Stimulated activated naive B cell treated with anti-CD40 and anti-IgM and Interleukin-4, amounts not matched to agents 10 μg/mL and 1 μg/mL and 100 μg/mL, for 72 hours (primary cell): ENCODE measurements around the gene DLG1.

Source experiments
- ATAC-seq, 2 donors: fragments of 150-1000 bp; cut with Tn5 transposase; replicated peaks; 2 replicates each; pipeline ENCODE4 v1.10.0; 2021; ENCODE audit warnings: moderate library complexity in 1 of 2
- DNase-seq: peaks from one replicate; pipeline ENCODE4 v3.0.0; 2021
- H3K27ac Mint-ChIP-seq: one replicate; pipeline ENCODE4 v1.8.0; 2022; ENCODE audit warnings: mild to moderate bottlenecking, mixed read lengths
- H3K27me3 Mint-ChIP-seq, 2 donors: one replicate each; pipeline ENCODE4 v1.8.0; 2022; ENCODE audit warnings: mixed read lengths in 2 of 2
- H3K36me3 Mint-ChIP-seq, 2 donors: one replicate each; pipeline ENCODE4 v1.8.0; 2022; ENCODE audit warnings: mixed read lengths in 2 of 2, mild to moderate bottlenecking in 1 of 2
- H3K4me1 Mint-ChIP-seq, 2 donors: one replicate each; pipeline ENCODE4 v1.8.0; 2022; ENCODE audit warnings: mixed read lengths in 2 of 2, mild to moderate bottlenecking in 1 of 2
- H3K4me3 Mint-ChIP-seq, 2 donors: one replicate each; pipeline ENCODE4 v1.8.0; 2022; ENCODE audit warnings: mild to moderate bottlenecking in 2 of 2, mixed read lengths in 2 of 2, moderate library complexity in 1 of 2
- H3K9me3 Mint-ChIP-seq, 2 donors: one replicate each; pipeline ENCODE4 v1.8.0; 2022; ENCODE audit warnings: mixed read lengths in 2 of 2, mild to moderate bottlenecking in 1 of 2

The DLG1 gene

DNA sequence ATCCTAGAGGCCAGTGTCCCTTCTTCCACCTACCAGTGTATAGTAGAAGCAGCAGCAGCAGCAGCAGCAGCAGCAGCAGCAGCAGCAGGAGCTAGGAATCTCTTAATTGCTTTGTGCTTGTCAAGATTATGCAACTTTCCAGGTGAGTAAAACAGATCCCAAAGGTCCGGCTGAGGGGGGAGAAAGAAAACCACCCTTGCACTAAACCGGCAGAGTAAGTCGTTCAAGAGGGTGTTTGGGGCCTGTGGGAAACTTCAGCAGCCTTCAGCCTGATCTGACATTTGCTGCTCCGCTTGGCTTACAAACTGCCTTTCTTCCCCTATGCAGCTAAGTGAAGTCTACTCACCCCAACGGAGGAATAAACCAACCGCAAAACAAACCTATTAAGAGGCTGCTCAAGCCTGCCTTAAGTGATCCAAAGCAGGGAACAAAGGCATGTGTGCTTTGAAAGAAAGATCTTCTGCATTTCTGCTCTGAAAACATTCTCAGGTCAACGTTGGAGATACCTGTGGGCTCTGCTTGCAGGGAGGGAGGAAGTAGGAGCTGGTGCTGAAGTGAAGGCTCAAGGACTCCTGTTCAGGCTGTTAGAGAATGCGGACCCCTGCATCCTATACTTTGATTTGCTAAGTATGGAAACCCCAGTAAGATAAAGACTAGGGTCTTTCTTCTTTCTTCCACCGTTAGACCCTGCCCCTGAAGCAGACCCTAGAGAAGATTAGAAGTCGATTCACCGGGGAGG, 35.7 kb upstream of the DLG1 start:
- H3K27me3 Mint-ChIP-seq: peaks cover 11 to 15% of the 10 kb centered on the region in 2 donors
- no peak overlapping the region for H3K27ac Mint-ChIP-seq
- no peak overlapping the region for H3K4me3 Mint-ChIP-seq

DNA sequence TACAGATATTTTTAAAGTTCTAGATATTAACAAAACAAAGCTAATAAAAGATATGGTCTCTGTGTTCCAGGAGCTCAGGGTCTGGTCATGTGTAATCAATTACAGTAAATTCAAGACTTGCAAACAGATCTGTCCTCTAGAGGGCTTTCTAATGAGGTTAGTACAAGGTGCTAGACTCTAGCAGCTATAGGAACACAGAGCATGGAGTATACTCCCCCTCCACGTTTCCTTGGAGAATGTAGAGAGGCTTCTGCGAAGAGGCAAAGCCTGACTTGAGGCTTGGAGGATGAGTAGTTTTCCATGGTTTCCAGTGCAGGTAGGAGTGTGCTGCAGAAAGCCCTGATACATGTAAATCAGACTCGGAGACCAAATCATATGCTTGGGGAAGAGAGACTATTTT, 32.7 kb upstream of the DLG1 start:
- ATAC-seq (no peak), DNase-seq (no peak)
- H3K4me3 Mint-ChIP-seq: no peak overlapping the region
- no peak overlapping the region for H3K27ac Mint-ChIP-seq
- H3K9me3 Mint-ChIP-seq: no peaks in the 10 kb centered on the region
- peaks cover 15% of the 10 kb centered on the region in 2 donors for H3K27me3 Mint-ChIP-seq
- H3K4me1 Mint-ChIP-seq: no peaks in the 10 kb centered on the region
- no peaks in the 10 kb centered on the region for H3K36me3 Mint-ChIP-seq

More for the DNA sequence above, 35.7 kb upstream of the DLG1 start:
- Mint-ChIP-seq H3K4me1 (no peaks in the 10 kb centered on the region), H3K36me3 (no peaks in the 10 kb centered on the region), H3K9me3 (no peaks in the 10 kb centered on the region)
- DNase-seq: no peak
- no peak for ATAC-seq

GRCh38 chr3:197329382-197329781, 31.0 kb upstream of the DLG1 start:
- H3K36me3 Mint-ChIP-seq: no peaks in the 10 kb centered on the region
- ATAC-seq: no peak
- H3K9me3 Mint-ChIP-seq: no peaks in the 10 kb centered on the region

DNA sequence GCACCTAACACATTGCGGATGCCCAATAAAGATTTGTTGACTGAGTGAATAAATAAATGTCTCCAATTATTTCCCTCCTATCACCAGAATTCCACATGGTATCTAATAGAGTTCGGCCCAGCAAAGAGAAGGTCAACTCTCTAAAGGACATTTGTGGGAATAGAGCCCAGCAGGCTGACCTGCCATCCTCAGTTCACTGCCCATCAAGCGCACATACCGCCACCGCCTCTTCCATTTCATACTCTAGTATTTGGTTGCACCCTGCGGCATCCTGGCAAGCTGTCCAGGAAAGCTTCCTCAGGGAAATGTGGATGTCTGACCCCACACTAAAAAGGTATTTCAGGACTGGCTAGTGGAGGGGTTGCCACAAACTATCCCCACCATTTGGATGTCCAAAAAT, 29.8 kb upstream of the DLG1 start:
- Mint-ChIP-seq H3K4me1 (no peaks in the 10 kb centered on the region), H3K27ac (no peak overlapping the region), H3K27me3 (peaks cover 15 to 28% of the 10 kb centered on the region in 2 donors), H3K9me3 (no peaks in the 10 kb centered on the region), H3K4me3 (no peak overlapping the region), H3K36me3 (no peaks in the 10 kb centered on the region)
- no peak for ATAC-seq
- no peak for DNase-seq

More at GRCh38 chr3:197329382-197329781, 31.0 kb upstream of the DLG1 start:
- no peak overlapping the region for H3K27ac Mint-ChIP-seq
- peaks cover 15 to 23% of the 10 kb centered on the region in 2 donors for H3K27me3 Mint-ChIP-seq
- H3K4me3 Mint-ChIP-seq: no peak overlapping the region
- no peak for DNase-seq
- H3K4me1 Mint-ChIP-seq: no peaks in the 10 kb centered on the region

GRCh38 chr3:197327701-197328100, 29.3 kb upstream of the DLG1 start:
- Mint-ChIP-seq H3K36me3 (no peaks in the 10 kb centered on the region), H3K4me1 (no peaks in the 10 kb centered on the region), H3K27me3 (peaks cover 15 to 28% of the 10 kb centered on the region in 2 donors), H3K27ac (no peak overlapping the region), H3K9me3 (no peaks in the 10 kb centered on the region), H3K4me3 (no peak overlapping the region)
- no peak for ATAC-seq
- no peak for DNase-seq

DNA sequence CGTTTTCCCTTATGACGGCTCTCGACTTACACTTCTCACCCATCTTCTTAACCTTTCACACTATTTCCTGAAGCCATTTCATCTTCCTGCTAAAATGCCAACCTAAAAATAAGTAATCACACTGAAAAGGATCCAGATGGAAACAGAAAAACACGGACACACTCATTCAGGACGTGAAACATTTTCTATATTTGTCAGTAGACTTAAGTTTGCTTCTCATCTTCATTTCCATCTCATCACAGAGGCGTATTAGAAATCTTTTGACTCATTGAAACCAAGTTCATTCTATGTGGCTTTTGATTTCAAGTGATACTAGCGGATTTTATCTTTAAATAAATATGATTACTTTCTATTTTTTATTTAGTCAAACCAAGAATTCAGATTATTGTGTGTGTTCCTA, 27.4 kb upstream of the DLG1 start:
- no peak for ATAC-seq
- Mint-ChIP-seq H3K27ac (no peak overlapping the region), H3K4me1 (no peaks in the 10 kb centered on the region), H3K27me3 (peaks cover 19 to 29% of the 10 kb centered on the region in 2 donors), H3K36me3 (peaks cover 0 to 2% of the 10 kb centered on the region in 2 donors), H3K4me3 (no peak overlapping the region), H3K9me3 (peaks cover 3 to 5% of the 10 kb centered on the region in 2 donors)
- no peak for DNase-seq

GRCh38 chr3:197322149-197322548, 23.7 kb upstream of the DLG1 start:
- no peak for DNase-seq
- Mint-ChIP-seq H3K27me3 (peaks cover 39 to 51% of the 10 kb centered on the region in 2 donors), H3K27ac (no peak overlapping the region), H3K36me3 (peaks cover 0 to 2% of the 10 kb centered on the region in 2 donors), H3K4me3 (no peak overlapping the region), H3K9me3 (peaks cover 3 to 5% of the 10 kb centered on the region in 2 donors), H3K4me1 (no peaks in the 10 kb centered on the region)
- ATAC-seq: no peak

GRCh38 chr3:197320582-197320981, 22.2 kb upstream of the DLG1 start:
- H3K4me1 Mint-ChIP-seq: no peaks in the 10 kb centered on the region
- H3K36me3 Mint-ChIP-seq: peaks cover 0 to 2% of the 10 kb centered on the region in 2 donors
- H3K27me3 Mint-ChIP-seq: peaks cover 41 to 51% of the 10 kb centered on the region in 2 donors
- no peak for DNase-seq
- H3K9me3 Mint-ChIP-seq: peaks cover 3 to 5% of the 10 kb centered on the region in 2 donors
- no peak overlapping the region for H3K27ac Mint-ChIP-seq
- no peak for ATAC-seq
- no peak overlapping the region for H3K4me3 Mint-ChIP-seq

GRCh38 chr3:197317250-197317963, 19.0 kb upstream of the DLG1 start:
- Mint-ChIP-seq H3K4me1 (no peaks in the 10 kb centered on the region), H3K27me3 (peaks cover 28 to 61% of the 10 kb centered on the region in 2 donors)
- ATAC-seq: no peak

DNA sequence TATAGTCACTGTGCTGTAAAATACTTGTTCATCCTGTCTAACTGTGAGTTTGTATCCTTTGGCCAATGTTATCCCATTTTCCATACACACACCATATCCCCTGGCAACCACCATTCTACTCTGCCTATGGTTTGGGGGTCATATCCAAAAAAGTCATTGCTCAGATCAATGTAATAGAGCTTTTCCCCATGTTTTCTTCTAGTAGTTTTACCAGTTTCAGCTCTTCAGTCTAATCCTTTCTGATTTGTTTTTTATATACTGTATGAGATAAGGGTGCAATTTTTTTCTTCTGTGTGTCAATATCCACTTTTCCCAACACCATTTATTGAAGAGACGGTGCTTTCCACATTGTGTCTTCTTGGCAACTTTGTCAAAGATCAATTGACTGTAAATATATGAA, 14.0 kb upstream of the DLG1 start:
- no peak for DNase-seq
- Mint-ChIP-seq H3K36me3 (no peaks in the 10 kb centered on the region), H3K4me3 (no peak overlapping the region), H3K27me3 (peaks cover 5 to 27% of the 10 kb centered on the region in 2 donors), H3K9me3 (peaks cover 2 to 4% of the 10 kb centered on the region in 2 donors), H3K27ac (no peak overlapping the region), H3K4me1 (peaks cover 4 to 6% of the 10 kb centered on the region in 2 donors)
- no peak for ATAC-seq

More at GRCh38 chr3:197317250-197317963, 19.0 kb upstream of the DLG1 start:
- peaks cover 5 to 6% of the 10 kb centered on the region in 2 donors for H3K9me3 Mint-ChIP-seq
- peaks cover 0 to 2% of the 10 kb centered on the region in 2 donors for H3K36me3 Mint-ChIP-seq
- no peak for DNase-seq
- H3K27ac Mint-ChIP-seq: no peak overlapping the region
- H3K4me3 Mint-ChIP-seq: no peak overlapping the region

DNA sequence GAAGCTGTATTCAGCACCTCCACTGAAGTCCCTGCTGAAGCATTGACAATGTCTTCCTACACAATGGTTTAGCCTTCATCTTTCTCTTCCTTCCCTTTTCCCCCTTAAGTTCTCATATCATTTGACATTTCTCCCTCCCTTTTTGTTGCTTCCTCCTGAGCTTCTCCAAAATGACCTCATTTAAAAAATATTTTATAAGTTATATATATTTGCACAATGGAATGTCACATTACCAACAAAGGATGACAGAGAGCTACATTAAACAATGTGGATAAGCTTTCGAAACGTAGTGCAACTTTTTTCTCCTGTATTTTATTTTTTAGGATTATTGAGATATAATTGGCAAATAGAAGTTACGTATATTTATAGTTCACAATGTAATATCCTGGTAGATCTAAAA, 13.2 kb upstream of the DLG1 start:
- ATAC-seq (no peak), DNase-seq (no peak)
- Mint-ChIP-seq H3K4me1 (peaks cover 4 to 6% of the 10 kb centered on the region in 2 donors), H3K4me3 (no peak overlapping the region), H3K9me3 (peaks cover 2 to 4% of the 10 kb centered on the region in 2 donors), H3K36me3 (no peaks in the 10 kb centered on the region), H3K27ac (no peak overlapping the region), H3K27me3 (peaks cover 5 to 27% of the 10 kb centered on the region in 2 donors)

- no peak for DNase-seq
- no peak overlapping the region for H3K4me3 Mint-ChIP-seq
- ATAC-seq: no peak
Measured at GRCh38 chr3:197309528-197310361, 11.3 kb upstream of the DLG1 start.

DNA sequence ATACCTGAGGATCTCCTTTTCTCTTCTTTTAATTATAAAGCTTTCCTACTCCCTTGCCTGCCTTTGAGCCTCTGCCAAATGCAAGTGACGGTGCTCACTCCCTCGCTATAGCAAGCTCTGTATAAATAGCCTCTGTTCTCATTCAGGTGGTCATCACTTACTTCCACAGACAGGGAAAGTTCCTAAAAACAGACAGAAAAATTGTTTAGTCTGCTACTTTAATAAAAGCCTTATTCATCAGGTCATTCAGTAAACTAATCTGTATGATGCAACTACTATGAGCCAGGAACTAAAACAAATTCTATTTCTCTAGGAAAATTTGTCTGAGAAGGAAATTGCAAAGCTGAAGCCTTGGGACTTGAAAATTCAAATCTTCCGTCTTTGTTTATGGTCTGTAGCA, 10.2 kb upstream of the DLG1 start:
- Mint-ChIP-seq H3K4me1 (peaks cover 4 to 6% of the 10 kb centered on the region in 2 donors), H3K36me3 (no peaks in the 10 kb centered on the region), H3K27ac (no peak overlapping the region), H3K9me3 (peaks cover 2 to 4% of the 10 kb centered on the region in 2 donors), H3K4me3 (no peak overlapping the region), H3K27me3 (peaks cover 0 to 31% of the 10 kb centered on the region in 2 donors)
- DNase-seq: no peak
- ATAC-seq: no peak

More at GRCh38 chr3:197309528-197310361, 11.3 kb upstream of the DLG1 start:
- Mint-ChIP-seq H3K9me3 (peaks cover 2 to 4% of the 10 kb centered on the region in 2 donors), H3K27me3 (peaks cover 0 to 33% of the 10 kb centered on the region in 2 donors), H3K27ac (no peak overlapping the region), H3K4me1 (peaks cover 4 to 6% of the 10 kb centered on the region in 2 donors), H3K36me3 (no peaks in the 10 kb centered on the region)
